ENCODE data around the gene TMEM258.

The TMEM258 gene

DNA sequence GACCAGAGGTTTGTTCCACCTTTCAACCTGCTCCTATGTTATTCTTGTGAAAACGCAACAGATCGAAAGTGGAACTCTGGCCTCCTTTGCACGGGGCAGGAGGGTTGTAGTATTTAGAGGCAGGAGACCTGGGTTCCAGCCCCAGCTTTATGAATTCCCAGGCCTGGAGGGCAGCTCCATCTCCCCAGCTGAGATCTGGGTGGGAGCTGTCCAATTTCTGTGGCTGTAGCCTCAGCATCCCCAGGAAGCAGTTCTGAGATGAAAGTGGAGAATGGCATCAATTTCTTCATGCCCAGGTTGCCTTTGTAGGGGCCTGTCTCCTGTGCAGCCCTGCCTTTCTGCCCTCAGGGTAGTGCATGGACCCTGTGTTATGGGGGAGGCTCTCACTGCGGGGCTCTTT lies 39.8 kb upstream of the TMEM258 start:
- TF ChIP-seq CTCF (conservative IDR thresholded peaks at IDR 0.05; ENCODE audit: low read depth), result no peak
- POLR2A ChIA-PET (ENCODE audit: low non-redundant PET), result no interaction called here
- peak overlapping the region; percentile 83 for H3K27ac ChIP-seq
- CTCF ChIA-PET, result no interaction called here
- no peak for DNase-seq (ENCODE audit: low spot score)

DNA sequence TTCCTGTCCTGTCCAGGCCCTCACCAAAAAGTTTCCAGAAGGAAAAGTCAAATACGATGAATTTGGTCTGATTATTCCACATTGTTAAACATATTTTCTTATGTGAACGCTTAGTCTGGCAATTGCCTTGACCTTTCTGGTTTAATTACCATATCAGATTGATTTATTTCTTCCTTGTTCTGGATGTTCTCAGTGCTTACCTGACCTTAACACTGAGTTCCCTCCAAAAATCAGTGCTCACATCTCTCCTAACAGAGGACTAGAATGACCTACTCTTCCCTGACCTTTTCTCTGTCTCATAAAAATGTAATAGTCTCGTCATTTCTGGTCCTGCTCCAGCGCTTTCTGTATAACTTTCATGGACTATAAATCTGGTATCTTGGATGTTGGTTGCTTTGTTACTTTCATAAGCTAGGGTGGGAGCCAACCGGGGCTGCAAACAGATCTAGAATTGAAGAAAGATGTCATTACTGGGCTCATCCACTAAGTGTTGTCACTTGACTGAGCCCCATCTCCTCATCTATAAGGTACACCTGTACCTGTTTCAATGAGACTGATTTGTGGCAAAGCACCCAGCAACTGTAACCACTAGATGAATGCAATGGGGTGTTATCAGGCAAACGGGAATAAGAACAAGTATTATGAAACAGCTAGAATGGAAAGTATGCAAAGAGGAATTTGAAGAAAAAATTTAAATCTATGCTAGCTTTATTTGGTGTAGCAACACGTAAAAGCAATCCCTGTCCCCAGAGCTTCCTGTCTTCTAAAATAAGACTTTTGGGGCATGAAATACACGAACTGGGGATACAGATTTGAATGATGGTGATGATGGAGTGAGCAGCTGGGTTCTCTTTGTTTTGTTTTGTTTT lies 38.1 kb upstream of the TMEM258 start:
- no peak for DNase-seq (ENCODE audit: low spot score)
- ChIA-PET CTCF (no interaction called here), POLR2A (ENCODE audit: low non-redundant PET) (no interaction called here)
- H3K27ac ChIP-seq, result peak overlapping the region; percentile 83
- TF ChIP-seq CTCF (conservative IDR thresholded peaks at IDR 0.05; ENCODE audit: low read depth), result no peak

DNA sequence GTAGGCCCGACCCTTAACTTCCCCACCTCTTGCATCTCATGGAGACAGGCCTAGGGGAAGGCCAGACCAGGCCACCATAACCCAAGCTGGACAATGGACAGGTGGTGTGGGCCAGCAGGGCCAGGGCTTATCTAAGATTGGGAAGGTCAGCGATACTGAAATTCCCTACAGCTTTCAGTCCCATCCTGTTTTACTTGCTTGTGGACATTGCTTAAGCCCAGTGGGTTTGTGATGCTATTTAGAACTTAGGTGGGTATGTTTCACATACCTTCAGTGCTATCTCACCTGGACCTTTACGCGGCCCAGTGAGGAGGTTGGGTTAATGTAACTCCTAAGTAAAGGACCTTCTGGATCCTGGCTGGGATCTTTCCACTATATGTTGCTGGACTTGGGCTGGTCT lies 37.4 kb upstream of the TMEM258 start:
- peak overlapping the region; percentile 91 for H3K27ac ChIP-seq
- ChIA-PET CTCF (no interaction called here), POLR2A (ENCODE audit: low non-redundant PET) (no interaction called here)
- no peak for TF ChIP-seq CTCF (conservative IDR thresholded peaks at IDR 0.05; ENCODE audit: low read depth)
- DNase-seq (ENCODE audit: low spot score), result no peak

GRCh38 chr11:61828629-61829407 lies 36.4 kb upstream of the TMEM258 start:
- CTCF ChIA-PET, result interaction anchor here (0.5 to 0.8 kb wide), 5 partner anchors 14 to 253 kb away, joined by 3 to 5 read pairs (median 3); no protein-coding TSS in a partner anchor
- peak; percentile 68 for TF ChIP-seq CTCF (conservative IDR thresholded peaks at IDR 0.05; ENCODE audit: low read depth)
- H3K27ac ChIP-seq, result peak overlapping the region; percentile 91
- POLR2A ChIA-PET (ENCODE audit: low non-redundant PET), result interaction anchor here (0.5 kb wide), 1 partner anchor 60 kb away, joined by 3 read pairs; no protein-coding TSS in a partner anchor
- no peak for DNase-seq (ENCODE audit: low spot score)

GRCh38 chr11:61828379-61828628 lies 35.9 kb upstream of the TMEM258 start:
- ChIA-PET POLR2A (ENCODE audit: low non-redundant PET) (interaction anchor here (0.5 kb wide), 1 partner anchor 61 kb away, joined by 3 read pairs; no protein-coding TSS in a partner anchor), CTCF (interaction anchor here (0.8 kb wide), 1 partner anchor 253 kb away, joined by 4 read pairs; no protein-coding TSS in a partner anchor)
- peak overlapping the region; percentile 91 for H3K27ac ChIP-seq
- TF ChIP-seq CTCF (conservative IDR thresholded peaks at IDR 0.05; ENCODE audit: low read depth), result no peak
- DNase-seq (ENCODE audit: low spot score), result no peak

DNA sequence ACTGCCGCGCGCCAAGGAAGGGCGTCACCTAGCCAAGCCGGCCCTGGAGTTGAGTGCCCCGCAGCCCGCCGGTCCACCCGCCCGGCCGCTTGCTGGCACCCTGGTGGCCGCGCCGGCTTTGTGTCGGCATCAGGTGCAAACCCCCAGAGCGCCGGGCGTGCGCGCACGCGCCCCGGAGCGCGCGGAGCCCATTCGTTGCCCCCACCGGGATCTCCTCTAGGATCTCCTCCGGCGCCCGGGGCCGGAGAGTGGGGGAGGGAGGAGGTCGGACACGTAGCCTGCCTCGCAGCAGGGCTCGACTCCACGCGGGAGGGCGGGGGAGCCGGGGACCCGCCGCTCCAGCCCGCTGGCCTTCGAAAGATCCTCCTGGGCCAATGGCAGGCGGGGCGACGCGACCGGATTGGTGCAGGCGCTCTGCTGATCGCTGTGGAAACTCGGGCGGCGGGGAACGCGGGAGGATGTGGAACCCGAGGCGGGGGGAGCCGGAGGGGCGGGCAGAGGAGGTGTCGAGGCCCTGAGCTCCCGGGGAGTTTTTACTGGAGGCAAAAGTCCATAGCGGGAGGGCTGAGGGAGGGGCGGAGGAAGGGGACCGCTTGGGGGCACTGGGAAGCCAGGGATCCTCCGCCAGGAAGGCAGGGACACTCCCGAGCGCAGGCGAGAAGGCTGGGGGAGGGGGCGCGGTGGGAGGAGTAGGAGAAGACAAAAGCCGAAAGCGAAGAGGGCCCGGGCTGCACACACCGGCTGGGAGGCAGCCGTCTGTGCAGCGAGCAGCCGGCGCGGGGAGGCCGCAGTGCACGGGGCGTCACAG lies 35.4 kb upstream of the TMEM258 start, which contains the start of gene FADS2:
Gene FADS2, plus strand, starts transcription at position 730 of the 808 bp plus-strand sequence. CDS start 91 bp downstream, outside the sequence.
- ChIA-PET POLR2A (ENCODE audit: low non-redundant PET) (no interaction called here), CTCF (interaction anchor here (0.7 kb wide), 1 partner anchor 144 kb away, joined by 3 read pairs; no protein-coding TSS in a partner anchor)
- H3K27ac ChIP-seq, result peak within 1 kb of the TSS; percentile 91
- no peak for TF ChIP-seq CTCF (conservative IDR thresholded peaks at IDR 0.05; ENCODE audit: low read depth)
- peak; percentile 51 for DNase-seq (ENCODE audit: low spot score)

All from RWPE1 (cell line).